ENCODE results near the gene RER1.
A peak's percentile ranks its signal among the peaks of the same experiment; 100 is the strongest.

The RER1 gene

DNA sequence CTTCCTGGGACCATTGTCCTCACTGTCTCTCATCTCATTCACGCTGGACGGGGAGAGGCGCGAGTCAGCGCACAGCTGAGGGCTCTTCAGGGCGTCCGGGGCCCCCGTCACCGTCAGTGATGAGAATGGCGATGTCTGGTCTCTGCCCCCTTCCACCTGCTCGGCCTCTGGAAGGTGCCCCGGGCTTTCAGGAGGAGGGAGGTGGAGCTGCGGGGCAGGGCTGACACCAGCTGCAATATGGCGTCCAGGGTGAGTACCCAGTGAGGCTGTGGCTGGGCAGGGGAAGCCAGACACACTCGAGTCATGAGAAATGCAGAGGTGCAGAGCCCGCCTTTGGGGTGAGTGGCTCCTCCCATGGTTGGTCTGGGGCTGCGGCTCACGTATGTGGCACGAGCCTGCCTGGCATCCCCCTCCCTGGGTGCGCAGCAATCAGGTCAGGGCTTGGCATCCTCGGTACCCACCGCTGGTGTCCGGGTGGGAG is 15.3 kb upstream of the RER1 start:
- no peak for DNase-seq

DNA sequence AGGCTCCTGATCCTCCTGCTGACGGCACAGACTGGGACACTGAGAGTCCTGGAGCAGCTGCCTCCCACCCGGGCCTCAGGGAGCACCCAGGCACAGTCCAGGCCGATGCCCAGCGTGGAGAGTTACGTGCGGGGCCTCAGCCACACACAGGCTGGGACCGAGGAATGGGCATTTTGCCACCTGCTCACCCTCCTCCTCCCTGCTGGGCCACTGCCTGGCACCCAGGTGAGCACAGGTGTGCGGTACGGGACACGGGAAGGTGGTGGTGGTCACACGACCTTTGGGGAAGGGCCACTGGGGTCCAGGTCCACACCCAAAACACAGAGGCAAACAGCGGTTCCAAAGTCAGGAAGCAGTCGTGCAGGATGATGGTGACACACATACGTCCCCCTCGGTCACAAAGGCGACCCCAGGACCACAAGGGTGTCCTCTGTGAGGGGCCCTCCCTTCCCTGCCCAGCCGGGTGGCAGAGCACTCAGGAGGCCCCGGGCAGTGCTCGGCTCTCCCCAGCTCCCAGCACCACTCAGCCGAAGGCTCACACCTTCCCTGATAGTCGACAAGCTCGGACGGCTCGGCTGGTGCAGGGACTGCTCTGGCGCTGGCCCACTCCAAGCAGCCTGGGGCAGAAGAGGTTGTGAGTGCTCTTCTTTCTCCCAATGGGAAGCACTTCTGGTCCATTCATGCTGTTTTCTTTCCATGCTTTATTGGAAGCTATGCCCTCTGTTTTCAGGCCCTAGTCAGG is 14.5 kb upstream of the RER1 start:
- no peak for DNase-seq

DNA sequence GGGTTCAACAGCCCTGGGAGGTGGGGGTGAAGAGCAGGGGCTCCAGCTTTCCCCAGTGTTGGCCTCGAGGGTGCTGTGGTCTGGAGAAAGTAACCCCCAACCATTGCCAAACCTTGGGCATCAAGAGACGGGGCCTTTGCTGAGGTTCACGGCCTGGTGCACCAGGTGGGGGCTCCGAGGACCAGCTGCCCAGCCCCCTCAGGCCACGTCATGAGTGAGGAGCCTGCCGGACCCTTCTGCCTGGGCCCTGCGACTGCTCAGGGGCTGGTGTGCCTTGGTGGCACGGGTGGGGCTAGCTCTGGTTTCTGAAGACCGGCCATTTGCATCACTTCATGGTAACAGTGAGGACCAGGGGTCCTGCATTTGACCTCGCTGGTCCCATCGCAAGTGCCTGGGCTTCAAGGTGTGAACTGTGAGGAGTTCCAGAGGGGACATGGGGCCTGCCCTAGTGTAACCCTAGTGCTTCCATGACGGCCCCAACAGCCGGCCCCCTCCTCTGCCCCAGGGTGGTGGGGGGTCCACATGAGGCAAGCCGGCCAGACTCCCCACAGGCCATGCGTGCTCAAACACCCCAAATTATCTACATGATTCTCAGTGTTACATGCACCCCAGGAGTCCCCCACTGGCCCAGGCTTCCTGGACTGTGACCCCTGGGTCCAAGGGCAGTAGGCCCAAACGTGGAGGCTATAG is 13.7 kb upstream of the RER1 start:
- no peak for DNase-seq

DNA sequence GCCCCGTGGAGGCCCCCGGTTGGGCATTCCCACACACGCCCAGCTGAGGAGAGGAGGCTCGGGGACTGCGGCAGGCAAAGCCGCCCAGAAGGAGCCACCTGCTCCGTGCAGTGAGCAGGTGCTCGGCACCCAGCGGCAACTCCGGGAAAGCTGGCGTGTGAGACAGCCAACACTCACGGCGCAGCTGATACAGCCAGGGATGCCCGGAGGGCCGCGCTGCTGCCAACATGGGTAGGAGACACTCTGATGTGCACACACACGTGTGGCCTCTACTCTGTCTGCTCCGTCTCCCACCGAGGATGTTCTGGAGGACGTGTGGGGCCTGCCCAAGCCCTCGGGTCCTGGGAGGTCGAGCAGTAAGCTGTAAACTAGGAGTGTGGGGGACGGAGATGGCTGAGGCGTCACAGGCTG is 13.2 kb upstream of the RER1 start:
- no peak for DNase-seq

DNA sequence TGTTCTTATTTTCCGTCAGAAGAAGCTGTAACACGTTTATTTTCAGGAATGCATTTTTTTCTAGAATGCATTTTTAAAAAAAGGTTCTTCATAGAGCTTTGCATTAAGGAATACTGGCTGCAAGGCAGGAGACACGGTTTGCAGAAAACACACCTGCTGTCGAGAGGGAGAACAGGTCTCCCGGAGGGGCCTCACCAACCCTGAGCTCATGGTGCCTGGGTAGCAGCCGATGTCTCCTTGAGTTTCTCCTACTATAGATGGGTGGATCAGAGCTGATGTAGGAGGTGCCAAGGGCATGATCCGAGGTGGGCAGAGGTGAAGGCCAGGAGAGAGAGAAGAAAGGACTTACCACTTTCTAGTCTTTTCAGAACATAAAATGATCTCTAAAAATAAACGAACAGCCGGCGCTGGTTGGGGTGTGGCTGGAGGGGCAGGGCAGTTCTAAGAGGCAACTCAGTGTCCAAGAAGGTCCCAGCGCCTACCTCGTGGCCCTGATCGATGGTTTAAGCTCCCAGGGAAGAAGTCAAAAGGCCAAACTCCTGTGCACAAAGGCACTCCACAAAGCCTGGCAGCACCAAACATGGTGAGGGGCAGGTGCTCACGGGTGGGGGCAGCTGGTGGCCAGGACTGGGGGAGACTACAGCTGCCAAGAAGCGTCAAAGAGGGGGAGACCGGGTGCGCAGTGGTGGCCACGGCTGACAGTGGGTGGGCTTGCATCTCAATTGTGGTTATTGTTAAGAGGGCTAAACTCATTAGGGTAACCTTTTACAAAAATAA is 12.5 kb upstream of the RER1 start:
- no peak for DNase-seq

DNA sequence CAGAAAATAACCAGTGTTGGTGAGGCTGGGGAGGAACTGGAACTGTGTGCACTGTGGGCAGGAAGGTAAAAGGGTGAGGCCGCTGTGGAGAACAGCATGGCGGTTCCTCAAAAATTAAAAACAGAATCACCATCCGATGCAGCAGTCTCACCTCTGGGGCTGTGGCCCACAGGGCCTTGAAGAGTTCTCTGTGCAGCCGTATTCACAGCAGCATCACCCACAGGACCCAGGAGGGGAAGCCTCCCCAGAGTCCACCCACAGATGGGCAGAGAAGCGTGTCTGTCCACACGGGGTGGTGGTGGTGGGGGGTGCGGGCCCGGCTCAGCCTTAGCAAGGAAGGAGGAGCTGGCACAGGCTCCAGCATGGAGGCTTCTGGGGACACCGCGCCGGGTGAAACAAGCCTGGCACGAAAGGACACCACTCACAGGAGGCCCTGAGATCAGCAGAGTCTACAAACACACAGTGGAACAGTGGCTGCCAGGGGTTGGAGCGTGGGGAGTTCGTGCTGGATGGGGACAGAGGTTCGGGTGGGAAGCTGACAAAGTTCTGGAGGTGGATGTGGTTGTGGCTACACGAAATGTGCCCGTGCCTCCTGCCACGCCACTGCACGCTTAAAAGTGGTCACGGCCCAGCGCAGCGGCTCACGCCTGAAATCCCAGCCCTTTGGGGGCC is 11.8 kb upstream of the RER1 start:
- DNase-seq = no peak

DNA sequence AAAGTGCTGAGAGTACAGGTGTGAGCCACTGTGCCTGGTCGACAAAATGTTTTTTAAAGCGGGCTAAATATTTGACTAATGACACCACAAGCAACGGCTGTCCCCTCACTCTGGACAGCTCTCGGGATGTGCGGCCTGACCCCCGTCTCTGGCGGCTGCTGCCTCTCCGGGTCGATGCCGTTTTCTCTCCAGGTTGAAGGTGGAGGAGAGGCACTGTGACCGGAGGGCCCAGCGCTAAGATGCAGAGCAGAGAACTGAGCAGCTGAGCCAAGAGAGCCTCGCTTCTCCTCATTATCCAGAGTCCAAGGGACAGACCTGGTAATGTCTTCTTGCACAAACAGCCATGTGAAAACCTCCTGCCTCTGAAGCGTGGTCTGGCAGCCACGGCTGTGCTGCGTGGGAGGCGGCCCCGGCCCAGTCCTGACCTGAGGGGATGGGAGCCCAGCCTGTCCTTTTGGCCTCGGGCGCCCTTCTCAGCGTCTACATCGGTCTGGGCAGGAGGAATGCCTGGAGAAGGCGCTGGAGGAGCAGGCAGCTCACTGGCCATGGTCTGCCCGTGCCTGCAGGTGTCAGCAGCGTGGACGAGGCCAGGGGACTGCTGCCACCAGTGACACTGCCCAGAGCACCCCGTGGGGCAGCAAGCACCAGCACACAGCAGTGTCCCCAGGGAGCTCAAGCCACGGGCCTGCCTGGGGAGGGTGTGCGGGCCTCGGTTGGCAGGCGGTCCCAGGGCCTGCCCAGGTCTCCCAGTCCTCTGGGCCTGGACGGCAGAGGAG is 10.6 kb upstream of the RER1 start:
- DNase-seq = no peak

DNA sequence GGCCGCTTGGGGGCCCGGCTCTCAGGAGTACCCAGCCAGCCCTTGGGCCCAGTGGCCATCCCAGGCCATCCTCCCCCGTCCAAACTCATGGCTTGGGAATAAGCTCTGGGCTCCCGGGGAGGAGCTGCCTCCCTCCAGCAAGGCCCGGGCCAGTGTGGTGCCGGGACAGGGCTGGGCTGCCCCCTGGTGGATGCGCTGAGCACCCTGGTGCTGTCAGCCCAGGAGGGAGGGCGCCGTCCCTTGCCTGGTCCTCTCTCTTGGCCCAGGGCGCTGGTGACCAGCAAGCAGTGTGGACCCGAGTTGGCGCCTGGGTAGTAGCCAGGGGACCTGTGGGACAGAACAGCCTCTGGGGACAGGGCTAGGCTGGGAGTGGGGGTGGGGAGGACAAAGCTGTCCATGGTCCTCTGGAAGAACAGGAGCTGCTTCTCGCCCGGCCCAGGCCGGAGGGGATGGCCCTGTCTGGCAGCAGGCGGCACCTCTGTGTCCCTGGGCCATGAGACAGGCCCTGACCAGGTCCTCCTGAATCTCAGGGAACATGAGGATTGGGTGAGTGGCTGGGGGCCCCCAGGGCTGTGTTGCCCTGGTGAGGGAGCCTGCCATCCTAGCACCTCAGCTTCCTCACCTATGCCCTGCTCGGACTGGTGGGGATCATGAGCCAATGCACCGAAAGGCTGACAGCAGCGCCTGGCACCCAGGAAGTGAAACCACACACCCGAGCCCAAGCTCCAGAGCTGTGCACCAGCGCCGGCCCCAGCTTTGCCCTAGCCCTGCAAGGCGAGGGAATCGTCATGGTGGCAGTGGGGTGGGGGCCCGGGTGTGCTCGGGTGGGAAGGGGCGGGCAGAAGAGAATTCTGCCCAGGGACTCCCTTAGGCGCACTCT is 9.7 kb upstream of the RER1 start:
- DNase-seq = peak; percentile 76

DNA sequence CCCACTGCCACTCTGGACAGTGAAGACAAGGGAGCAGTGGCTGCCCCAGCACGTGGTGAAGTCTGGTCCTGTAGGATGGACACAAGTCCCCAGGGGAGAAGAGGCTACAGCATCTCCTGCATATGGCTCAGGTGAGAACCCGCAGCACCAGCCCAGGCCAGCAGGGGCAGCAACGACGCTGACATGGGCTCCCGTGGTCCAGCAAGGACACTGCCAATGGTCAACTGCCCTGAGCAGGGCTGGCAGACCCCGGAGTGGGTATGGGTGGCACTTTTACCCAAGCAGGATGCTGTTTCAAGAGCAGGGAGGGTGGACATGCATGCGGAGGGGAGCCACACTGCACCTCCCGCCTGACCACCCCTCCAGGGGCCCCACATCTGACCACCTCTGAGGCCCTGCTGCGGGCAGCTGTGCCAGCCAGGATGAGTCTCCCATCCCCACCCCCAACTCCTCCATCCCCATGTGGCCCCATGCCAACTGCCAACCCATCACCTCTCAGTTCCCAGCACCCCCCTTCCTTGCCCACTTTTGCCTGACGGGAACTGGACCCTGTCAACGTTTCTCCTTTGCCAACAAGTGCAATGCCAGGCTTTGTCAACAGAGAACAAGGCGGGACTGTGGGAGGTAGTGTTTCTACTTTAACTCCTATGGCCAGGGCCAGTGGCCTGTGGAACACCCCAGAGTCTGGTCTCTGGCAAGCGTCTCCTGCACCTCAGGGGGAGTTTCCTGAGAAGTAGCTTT is 8.8 kb upstream of the RER1 start:
- peak; percentile 22 for DNase-seq

DNA sequence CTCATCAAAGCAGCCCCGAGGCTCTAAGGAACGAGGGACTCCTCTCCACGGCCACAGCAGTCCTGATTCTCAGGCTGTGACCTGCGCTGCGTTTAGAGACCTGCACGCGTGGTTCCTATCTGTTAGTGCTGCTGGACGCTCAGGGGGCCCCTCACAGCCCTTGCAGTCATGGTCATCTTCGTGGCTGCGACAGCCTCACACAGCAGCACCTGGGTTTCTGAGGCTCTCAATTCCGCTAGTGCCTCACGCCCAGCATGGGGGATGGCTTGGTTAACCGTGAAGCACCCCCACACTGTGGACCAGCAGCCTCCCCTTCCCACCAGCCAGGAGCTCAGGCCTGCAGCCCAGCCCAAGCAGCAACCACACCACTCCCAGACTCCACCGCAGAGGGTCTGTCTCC is 8.1 kb upstream of the RER1 start:
- no peak for DNase-seq

DNA sequence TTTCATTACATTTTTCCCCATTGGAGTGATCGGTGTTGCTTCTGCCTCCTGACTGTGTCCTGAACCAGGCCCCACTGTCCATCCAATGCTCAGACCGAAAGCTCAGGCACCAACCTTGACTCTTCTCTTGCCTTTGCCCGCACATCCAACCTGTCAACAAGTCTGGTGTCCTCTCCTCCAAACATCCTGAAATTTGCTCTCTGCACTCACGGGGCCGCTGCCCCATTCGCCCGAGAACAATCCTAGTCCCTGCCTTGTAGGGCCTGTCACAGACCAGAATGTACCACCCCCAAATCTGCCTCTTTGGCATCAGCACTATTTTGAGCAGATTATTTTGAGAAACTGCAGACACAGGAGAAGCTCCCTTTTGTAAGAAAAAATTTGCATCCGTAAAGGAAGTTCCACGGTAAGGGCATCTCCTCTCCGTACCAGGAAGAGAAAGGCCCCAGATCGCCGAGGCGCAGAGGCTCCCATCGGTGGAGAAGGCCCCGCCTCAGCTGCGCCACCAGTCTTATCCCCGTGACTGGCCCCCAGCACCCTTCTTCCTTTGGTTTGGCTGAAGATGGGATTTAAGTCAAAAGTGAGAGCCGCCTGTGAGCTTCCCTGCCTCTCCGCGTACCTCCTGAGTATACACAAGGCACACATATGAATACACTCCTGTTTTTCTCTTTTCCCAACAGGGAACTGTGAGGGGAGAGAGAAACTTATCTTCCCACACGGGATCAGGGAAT is 7.3 kb upstream of the RER1 start:
- no peak for DNase-seq

DNA sequence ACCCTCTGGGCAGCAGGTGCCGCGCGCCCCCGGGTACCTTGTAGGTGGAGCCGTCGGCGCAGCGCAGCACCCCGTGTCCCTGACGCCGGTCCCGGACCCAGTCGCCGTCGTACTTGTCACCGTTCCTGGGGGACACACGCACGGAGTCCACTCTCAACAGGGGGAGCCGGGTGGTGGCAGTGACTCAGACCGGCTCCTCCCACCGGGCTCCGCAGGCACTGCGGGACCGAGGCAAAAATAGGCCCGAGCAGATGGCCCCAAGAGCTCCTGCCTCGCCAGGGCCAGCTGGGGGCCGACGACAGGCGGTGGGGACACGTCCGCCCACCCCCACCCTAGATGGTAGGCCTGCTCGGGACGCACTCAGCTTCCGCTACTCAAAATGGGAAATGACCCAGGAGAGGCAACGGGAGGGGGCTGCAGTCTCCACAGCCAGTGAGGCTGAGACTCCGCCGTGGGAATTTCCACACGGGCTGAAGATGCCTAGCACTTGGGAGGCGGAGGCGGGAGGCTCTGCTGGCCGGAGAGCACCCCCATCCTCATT is 6.6 kb upstream of the RER1 start:
- DNase-seq = no peak

DNA sequence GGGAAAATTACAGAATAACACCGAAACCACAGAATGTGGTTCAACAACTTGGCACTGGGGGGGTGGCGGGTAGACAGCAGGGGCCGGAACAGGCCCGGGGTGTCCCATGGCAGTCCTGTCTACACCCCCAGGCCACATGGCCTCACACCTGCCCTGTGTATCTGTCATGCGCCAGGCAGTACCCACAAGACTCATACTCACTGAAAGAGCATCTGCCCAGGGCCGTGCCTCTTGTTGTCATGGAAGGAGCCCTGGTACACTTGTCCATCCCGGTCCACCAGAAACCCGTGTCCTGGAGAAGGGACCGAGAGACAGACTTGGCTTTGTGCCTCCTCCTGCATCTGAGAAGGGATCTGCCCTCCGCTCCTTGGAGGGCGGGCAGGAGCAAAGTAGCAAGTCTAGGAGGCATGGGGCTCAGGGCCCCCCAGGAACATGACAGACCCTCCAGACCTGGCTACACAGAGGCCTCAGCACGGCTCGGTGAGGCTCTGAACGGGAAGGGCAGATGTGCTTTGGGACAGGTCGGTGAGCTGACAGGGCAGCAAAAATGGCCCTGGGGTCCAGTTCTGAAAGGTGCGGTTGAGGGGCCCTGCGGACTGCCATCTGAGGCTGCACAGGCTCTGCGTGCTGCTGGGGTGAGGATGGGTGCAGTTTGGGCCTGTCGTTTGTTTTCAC is 5.9 kb upstream of the RER1 start:
- no peak for DNase-seq

DNA sequence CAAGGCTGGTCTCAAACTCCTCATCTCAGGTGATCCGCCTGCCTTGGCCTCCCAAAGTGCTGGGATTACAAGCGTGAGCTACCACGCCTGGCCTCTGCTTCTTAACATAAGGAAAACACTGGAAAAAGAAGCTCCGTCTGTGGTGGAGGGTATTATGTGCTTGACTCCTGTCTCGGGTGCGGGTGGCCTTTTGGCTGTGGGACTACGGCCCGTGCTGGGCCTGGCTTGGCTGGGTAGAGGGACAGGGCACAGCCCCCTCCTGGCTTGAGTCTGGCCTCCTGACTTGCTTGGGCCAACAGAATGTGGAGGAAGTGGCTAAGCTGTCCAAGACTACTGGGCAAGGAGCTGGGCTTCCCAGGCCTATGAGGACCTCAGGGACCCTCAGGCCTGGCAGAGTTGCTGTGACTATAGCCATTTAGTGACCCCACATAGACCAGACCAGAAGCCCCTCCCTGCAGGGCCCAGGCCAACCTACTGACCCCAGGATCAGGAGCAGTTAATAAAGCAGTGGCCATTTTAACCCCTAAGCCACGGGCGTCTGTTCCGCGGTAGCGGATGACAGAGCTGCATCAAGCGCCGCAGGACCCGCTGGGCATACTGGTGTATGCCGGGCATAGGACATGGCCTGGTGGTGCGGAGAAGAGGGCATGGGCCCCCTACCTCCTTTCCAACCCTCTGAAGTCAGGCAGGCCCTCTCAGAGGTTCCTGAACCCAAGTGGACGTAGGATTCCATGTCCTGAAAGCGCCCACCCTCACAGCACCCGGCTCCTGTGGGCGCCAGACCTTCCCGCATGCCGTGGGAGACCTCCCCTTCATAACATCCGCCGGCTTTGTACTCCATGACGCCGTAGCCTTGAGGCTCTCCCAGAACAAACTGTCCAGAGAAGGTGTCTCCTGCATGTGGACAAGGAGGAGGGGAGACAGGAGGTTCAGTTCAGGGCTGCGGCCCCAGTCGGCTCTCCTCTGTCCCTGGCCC is 4.7 kb upstream of the RER1 start:
- no peak for DNase-seq

DNA sequence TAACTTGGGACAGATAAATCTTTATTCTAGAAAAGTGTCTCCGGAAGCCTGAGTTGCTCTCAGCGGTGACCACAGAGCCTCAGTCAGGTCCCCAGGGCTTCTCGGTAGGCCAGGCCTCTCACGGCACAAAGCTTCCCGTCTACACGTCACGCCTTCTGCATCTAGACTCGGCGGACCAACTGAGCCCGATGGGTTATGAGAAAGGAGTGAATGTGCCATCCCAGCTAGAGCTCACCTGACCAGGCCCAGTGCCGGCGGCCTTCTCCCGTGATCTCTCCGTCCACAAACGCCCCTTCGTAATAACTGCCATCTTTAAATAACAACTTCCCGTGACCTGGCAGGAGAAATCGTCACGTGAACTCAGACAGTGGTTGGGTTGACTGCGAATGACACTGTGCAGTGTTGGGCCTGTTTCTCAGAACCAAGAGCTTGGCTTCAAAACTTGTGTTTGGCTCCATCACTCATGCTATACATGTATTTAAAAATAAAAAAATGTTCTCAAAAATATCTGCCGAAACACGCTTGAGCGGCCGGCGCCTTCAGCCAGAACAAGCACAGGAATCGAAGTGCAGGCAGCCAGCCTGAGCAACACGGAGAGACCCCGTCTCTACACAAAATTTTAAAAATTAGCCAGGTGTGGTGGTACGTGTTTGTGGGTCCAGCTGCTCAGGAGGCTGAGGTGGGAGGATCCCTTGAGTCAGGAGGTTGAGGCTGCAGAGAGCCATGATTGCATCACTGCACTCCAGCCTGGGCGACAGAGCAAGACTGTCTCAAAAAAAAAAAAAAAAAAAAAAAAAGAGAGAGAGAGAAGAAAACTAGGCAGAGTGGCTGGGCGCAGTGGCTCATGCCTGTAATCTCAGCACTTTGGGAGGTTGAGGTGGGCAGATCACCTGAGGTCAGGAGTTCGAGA is 3.4 kb upstream of the RER1 start:
- DNase-seq = no peak

DNA sequence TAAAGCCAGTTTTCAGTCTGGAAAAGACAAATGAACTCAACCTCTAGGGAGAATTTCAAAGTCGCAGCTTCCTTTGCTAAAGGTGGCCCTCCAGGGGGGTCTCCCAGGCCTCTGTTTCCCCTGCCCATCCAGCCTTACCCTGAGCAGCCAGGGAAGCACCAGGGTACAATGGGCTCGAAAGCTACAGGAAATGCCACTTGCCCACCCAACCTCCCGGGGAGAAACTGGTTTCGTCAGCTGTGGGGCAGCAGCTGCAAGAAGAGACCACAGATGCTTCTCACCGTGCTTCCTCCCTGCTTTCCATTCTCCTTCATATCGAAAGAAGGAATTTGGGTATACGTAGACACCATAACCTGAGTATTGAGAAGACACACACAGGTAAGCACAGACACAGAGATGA is 2.0 kb upstream of the RER1 start:
- DNase-seq = no peak

Measured in activated CD4-positive, alpha-beta T cell treated with anti-CD3 and anti-CD28 coated beads, Interleukin-2, amount 50 U/mL, for 1 hour (primary cell).